Panc1 (cell line): ENCODE results near the gene LUZP2.

Experiments
- POLR2AphosphoS5 ChIP-seq: IDR thresholded peaks from 2 replicates; pipeline ENCODE4 v1.6.1; 2012; ENCODE audit warnings: mild to moderate bottlenecking, low read depth, low read length, moderate library complexity
- SIN3A ChIP-seq: IDR thresholded peaks from 2 replicates; pipeline ENCODE4 v1.6.1; 2012; ENCODE audit warnings: low read depth, mild to moderate bottlenecking, low read length, moderate library complexity, borderline replicate concordance; ENCODE audit not compliant: insufficient read depth
- TF ChIP-seq, protein P1 (sequence below): fragments of 450-650 bp; IDR thresholded peaks from 2 replicates; pipeline ENCODE4 v1.5.1; 2017; ENCODE audit warnings: mild to moderate bottlenecking
- TF ChIP-seq, protein P2 (sequence below), 2 experiments: IDR thresholded peaks; 2 replicates each; pipeline ENCODE4 v1.6.1; 2011 to 2012; ENCODE audit warnings: low read depth in 2 of 2, control low read depth in 1 of 2, low read length in 1 of 2, mild to moderate bottlenecking in 1 of 2, moderate library complexity in 1 of 2; ENCODE audit not compliant: insufficient read depth in 1 of 2

DNA sequence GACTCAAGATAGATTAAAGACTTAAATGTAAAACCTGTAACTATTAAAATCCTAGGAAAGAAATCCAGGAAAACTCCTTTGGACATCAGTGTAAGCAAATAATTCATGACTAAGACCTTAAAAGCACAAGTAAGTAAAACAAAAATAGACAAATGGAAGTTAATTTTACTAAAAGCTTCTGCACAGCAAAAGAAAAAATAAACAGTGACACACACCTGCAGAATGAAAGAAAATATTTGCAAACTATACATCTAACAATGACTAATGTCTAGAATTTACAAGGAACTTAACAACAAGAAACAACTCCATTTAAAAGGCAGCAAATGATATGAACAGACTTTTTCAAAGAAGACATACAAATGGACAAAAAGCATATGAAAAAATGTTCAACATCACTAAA, 359.1 kb downstream of the LUZP2 start:
- TF ChIP-seq, protein P1, sequence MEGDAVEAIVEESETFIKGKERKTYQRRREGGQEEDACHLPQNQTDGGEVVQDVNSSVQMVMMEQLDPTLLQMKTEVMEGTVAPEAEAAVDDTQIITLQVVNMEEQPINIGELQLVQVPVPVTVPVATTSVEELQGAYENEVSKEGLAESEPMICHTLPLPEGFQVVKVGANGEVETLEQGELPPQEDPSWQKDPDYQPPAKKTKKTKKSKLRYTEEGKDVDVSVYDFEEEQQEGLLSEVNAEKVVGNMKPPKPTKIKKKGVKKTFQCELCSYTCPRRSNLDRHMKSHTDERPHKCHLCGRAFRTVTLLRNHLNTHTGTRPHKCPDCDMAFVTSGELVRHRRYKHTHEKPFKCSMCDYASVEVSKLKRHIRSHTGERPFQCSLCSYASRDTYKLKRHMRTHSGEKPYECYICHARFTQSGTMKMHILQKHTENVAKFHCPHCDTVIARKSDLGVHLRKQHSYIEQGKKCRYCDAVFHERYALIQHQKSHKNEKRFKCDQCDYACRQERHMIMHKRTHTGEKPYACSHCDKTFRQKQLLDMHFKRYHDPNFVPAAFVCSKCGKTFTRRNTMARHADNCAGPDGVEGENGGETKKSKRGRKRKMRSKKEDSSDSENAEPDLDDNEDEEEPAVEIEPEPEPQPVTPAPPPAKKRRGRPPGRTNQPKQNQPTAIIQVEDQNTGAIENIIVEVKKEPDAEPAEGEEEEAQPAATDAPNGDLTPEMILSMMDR = no peak
- TF ChIP-seq POLR2AphosphoS5 (no peak), SIN3A (no peak)
- TF ChIP-seq, protein P2, sequence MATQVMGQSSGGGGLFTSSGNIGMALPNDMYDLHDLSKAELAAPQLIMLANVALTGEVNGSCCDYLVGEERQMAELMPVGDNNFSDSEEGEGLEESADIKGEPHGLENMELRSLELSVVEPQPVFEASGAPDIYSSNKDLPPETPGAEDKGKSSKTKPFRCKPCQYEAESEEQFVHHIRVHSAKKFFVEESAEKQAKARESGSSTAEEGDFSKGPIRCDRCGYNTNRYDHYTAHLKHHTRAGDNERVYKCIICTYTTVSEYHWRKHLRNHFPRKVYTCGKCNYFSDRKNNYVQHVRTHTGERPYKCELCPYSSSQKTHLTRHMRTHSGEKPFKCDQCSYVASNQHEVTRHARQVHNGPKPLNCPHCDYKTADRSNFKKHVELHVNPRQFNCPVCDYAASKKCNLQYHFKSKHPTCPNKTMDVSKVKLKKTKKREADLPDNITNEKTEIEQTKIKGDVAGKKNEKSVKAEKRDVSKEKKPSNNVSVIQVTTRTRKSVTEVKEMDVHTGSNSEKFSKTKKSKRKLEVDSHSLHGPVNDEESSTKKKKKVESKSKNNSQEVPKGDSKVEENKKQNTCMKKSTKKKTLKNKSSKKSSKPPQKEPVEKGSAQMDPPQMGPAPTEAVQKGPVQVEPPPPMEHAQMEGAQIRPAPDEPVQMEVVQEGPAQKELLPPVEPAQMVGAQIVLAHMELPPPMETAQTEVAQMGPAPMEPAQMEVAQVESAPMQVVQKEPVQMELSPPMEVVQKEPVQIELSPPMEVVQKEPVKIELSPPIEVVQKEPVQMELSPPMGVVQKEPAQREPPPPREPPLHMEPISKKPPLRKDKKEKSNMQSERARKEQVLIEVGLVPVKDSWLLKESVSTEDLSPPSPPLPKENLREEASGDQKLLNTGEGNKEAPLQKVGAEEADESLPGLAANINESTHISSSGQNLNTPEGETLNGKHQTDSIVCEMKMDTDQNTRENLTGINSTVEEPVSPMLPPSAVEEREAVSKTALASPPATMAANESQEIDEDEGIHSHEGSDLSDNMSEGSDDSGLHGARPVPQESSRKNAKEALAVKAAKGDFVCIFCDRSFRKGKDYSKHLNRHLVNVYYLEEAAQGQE (IDR thresholded peaks at IDR 0.05; ENCODE audit: insufficient read depth in 1 of 2, low read depth in 2 of 2, low read length in 1 of 2) = no peak
